HepG2 (cell line): ENCODE measurements around the gene THRB. TPM values are rescaled to one million over a fixed set of nuclear protein-coding genes. Genes with fewer than 3 reads are reported as not detected.

Source experiments
- ATAC-seq: fragments of 200-7000 bp; cut with Tn5 transposase; 3 replicates; pipeline ENCODE4 v1.9.1; 2020; ENCODE audit warnings: mild to moderate bottlenecking, moderate library complexity
- BruUV-seq: library from RNA; stranded (reverse); fragments of 400-500 nt; replicated peaks from 2 replicates; lab custom pipeline; 2021; lab: Mats Ljungman, UMichigan
- CTCF ChIA-PET: fragments of 300-600 bp; formaldehyde crosslinking; extraction: SDS; loops from one replicate; lab custom pipeline; 2021; ENCODE audit warnings: low total read pairs, inconsistent platforms, low intra/inter-chr PET ratio; lab: Yijun Ruan, JAX
- POLR2A ChIA-PET: fragments of 350-600 bp; sonication (Branson Sonifier 250); formaldehyde crosslinking; loops from one replicate; lab custom pipeline; 2020; ENCODE audit warnings: antibody characterized with exemption, inconsistent platforms; lab: Yijun Ruan, JAX
- DNase-seq: peaks from one replicate; pipeline ENCODE4 v3.0.0-alpha.2; 2015; ENCODE audit warnings: low spot score
- FAIRE-seq: peaks from 3 replicates; lab custom pipeline; 2011; peaks lifted over from hg19 to GRCh38; lab: Jason Lieb, UNC
- H2AFZ ChIP-seq: one replicate; pipeline ENCODE4 v1.6.1; 2011; ENCODE audit warnings: low read length, inconsistent platforms
- H3K27ac ChIP-seq: fragments of 300-600 bp; 3 replicates; pipeline ENCODE4 v1.8.0; 2011; ENCODE audit warnings: mixed run types, mild to moderate bottlenecking, mixed read lengths, low read length, inconsistent platforms; ENCODE audit not compliant: insufficient read depth; ENCODE audit errors: extremely low read length
- H3K27me3 ChIP-seq, 2 experiments: fragments of 200-600 bp in 1 of 2; 2 replicates in 1 of 2; 3 replicates in 1 of 2; pipeline versions ENCODE4 v1.6.0 to v1.8.0; 2011; ENCODE audit warnings: low read length in 2 of 2, mild to moderate bottlenecking in 2 of 2, moderate library complexity in 2 of 2, inconsistent platforms in 1 of 2; ENCODE audit not compliant: insufficient read depth in 2 of 2, control insufficient read depth in 1 of 2
- H3K36me3 ChIP-seq, 2 experiments: fragments of 200-600 bp in 1 of 2; replicated peaks in 1 of 2; 2 replicates in 1 of 2; 3 replicates in 1 of 2; pipeline versions ENCODE4 v1.5.1 to v1.8.0; 2011; ENCODE audit warnings: low read length in 2 of 2, inconsistent platforms in 1 of 2; ENCODE audit not compliant: insufficient read depth in 2 of 2, control insufficient read depth in 1 of 2
- H3K4me1 ChIP-seq: 2 replicates; pipeline ENCODE4 v1.5.1; 2012; ENCODE audit warnings: low read length, inconsistent platforms; ENCODE audit not compliant: insufficient read depth
- H3K4me2 ChIP-seq: 2 replicates; pipeline ENCODE4 v1.6.0; 2011; ENCODE audit warnings: low read depth, low read length, inconsistent platforms
- H3K4me3 ChIP-seq, 3 experiments: fragments of 200-600 bp in 1 of 3; sonication (generic), shearing (Covaris generic) in 1 of 3; replicated peaks in 1 of 3; 2 replicates each; pipeline ENCODE4 v1.5.1; 2011 to 2016; ENCODE audit warnings: low read length in 3 of 3, inconsistent platforms in 2 of 3, low read depth in 2 of 3, mild to moderate bottlenecking in 2 of 3, control low read depth in 1 of 3, mixed read lengths in 1 of 3; ENCODE audit not compliant: insufficient read depth in 1 of 3
- H3K79me2 ChIP-seq: one replicate; pipeline ENCODE4 v1.6.1; 2011; ENCODE audit warnings: low read length, inconsistent platforms; ENCODE audit not compliant: insufficient read depth
- H3K9ac ChIP-seq: 2 replicates; pipeline ENCODE4 v1.6.0; 2011; ENCODE audit warnings: mild to moderate bottlenecking, low read depth, low read length, inconsistent platforms; ENCODE audit not compliant: insufficient read depth
- H3K9me3 ChIP-seq: 2 replicates; pipeline ENCODE4 v1.5.1; 2012; ENCODE audit warnings: mild to moderate bottlenecking, low read length
- H4K20me1 ChIP-seq: 2 replicates; pipeline ENCODE4 v1.6.0; 2011; ENCODE audit warnings: inconsistent platforms, mild to moderate bottlenecking, low read length, moderate library complexity; ENCODE audit not compliant: insufficient read depth
- AFF4 ChIP-seq: sonication (generic); formaldehyde crosslinking; IDR thresholded peaks from 2 replicates; pipeline ENCODE4 v1.4.0; 2020; ENCODE audit warnings: missing genetic modification reagents
- GLI4 ChIP-seq: sonication (generic); formaldehyde crosslinking; IDR thresholded peaks from 2 replicates; pipeline ENCODE4 v1.5.1; 2020; ENCODE audit warnings: missing genetic modification reagents, mild to moderate bottlenecking, moderate library complexity, borderline replicate concordance
- TGIF2 ChIP-seq: IDR thresholded peaks from 2 replicates; pipeline ENCODE4 v1.6.1; 2016; ENCODE audit warnings: control low read depth, missing compliant biosample characterization
- ZSCAN31 ChIP-seq: sonication (generic); formaldehyde crosslinking; IDR thresholded peaks from 2 replicates; pipeline ENCODE4 v1.5.0; 2020; ENCODE audit warnings: low read depth, mild to moderate bottlenecking, missing genetic modification reagents
- in situ Hi-C: cut with HindIII; loops from 2 replicates; pipeline ENCODE4 v1.10.0; 2017; ENCODE audit warnings: low pct_unique_long_range_greater_than_20kb; ENCODE audit not compliant: extremely low pct_ligation_motif_present
- intact Hi-C: fragments of 100-400 bp; cut with micrococcal nuclease; formaldehyde crosslinking; loops from one replicate; pipeline ENCODE4 v1.10.0; 2022; ENCODE audit not compliant: unreplicated experiment
- polyA plus RNA-seq, 8 experiments: library from polyadenylated mRNA; depleted of rRNA in 3 of 8; stranded (reverse) in 7 of 8; unstranded in 1 of 8; fragments of >200 nt; fragmentation: Illumina TruSeq in 4 of 8; extraction: Trizol in 4 of 8; gene quantifications; 2 replicates each; pipeline versions ENCODE4 v1.2.1 to v1.2.3, GENCODE V29; 2011 to 2016; ENCODE audit warnings: low read depth in 4 of 8, missing spikeins in 1 of 8, mixed read lengths in 1 of 8; ENCODE audit not compliant: insufficient read depth in 1 of 8
- total RNA-seq, 5 experiments: library from RNA; depleted of rRNA; stranded (reverse); fragments of >200 nt; fragmentation: Illumina TruSeq; extraction: Trizol; gene quantifications; 2 replicates each; pipeline ENCODE4 v1.2.3, GENCODE V29; 2016; ENCODE audit warnings: low read depth in 1 of 5

Gene THRB
- total and polyA plus RNA-seq, 2 of the 13 experiments (the other 11 are each of a cell fraction or from before 2014, with no cell fraction given), result 4.7 to 22.7 TPM

DNA sequence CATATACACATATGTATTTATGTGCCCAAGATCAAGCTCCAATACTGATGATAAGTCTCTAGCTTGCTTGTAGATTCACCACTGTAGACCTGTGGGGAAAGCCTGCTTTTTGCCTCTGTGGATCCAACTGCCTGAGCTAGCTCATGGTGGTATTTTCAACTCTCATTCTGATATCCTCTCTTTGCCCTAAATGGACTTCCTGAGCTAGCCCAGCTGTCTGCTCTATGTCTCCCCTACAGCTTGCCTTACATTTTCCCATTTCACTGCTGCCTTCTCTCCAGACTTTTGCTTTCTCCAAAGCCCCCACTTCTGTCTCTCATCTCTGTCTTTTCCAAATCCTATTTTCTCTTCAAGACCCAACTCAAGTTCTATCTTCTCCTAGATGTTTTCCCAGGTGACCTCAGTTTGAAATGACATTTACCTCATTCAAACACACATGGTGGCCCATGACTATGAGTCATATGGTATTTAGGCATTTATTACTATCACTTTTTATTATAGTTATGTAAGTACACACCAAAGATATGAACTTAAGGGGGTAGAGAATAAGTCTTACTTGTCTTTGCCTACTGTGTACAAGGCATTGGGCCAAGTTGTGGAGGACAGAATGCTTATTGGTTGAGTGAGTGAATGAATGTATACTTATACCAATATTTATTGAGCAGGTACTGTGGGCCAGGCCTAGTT, 357.9 kb downstream of the THRB start:
- H2AFZ ChIP-seq, result no peak overlapping the region
- no peak for FAIRE-seq
- no peaks in the 10 kb centered on the region for H3K9me3 ChIP-seq
- intact Hi-C loops (no loop called here), in situ Hi-C loops (no loop called here)
- no peak overlapping the region for H3K27ac ChIP-seq
- H3K27me3 ChIP-seq, result no peaks in the 10 kb centered on the region
- no peaks in the 10 kb centered on the region for H3K4me1 ChIP-seq
- H3K4me2 ChIP-seq, result no peak overlapping the region
- H3K9ac ChIP-seq, result no peak overlapping the region
- H3K4me3 ChIP-seq, result no peak overlapping the region
- CTCF ChIA-PET, result no interaction called here
- BruUV-seq, result no TSS peak
- POLR2A ChIA-PET, result no interaction called here
- peaks cover 0 to 42% of the 10 kb centered on the region in 2 experiments for H3K36me3 ChIP-seq
- H3K79me2 ChIP-seq, result no peaks in the 10 kb centered on the region
- no peak for DNase-seq
- H4K20me1 ChIP-seq, result no peaks in the 10 kb centered on the region
- TF ChIP-seq ZSCAN31, result no peak
- TF ChIP-seq GLI4 (CRISPR knock-in tag), result no peak
- no peak for TF ChIP-seq TGIF2 (CRISPR knock-in tag)
- no peak for TF ChIP-seq AFF4 (CRISPR knock-in tag)
- TF ChIP-seq, all 625 proteins: peak for 0
- no peak for ATAC-seq
